ENCODE measurements around the gene SETD3. TPM values are rescaled to one million over a fixed set of nuclear protein-coding genes. Genes with fewer than 3 reads are reported as not detected.

SETD3 gene
- total RNA-seq, 2 donors from 2014 or later = 42.3 to 49.8 TPM

DNA sequence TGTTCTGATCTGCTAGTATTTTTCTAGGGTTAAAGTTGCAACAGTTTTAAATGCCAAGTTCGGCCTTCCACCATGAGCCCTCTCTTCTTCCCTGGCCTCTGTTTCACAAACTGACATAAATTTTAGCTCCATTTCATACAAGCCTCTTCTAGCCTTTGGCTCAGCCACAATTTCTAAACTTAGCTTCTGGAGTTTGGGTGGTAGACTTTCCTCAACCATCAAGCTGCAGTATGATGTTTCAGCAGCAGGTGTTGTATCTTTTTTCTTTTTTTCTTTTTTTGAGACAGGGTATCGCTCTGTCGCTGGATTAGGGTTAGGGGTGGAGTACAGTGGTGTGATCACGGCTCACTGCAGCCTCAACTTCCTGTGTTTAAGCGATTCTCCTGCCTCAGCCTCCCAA, 29.4 kb downstream of the SETD3 start:
- no peak for DNase-seq (ENCODE audit: low spot score in 2 of 2)
- Mint-ChIP-seq H3K36me3 (peaks cover 5 to 7% of the 10 kb centered on the region in 2 donors), H3K9me3 (no peaks in the 10 kb centered on the region), H3K27ac (no peak overlapping the region)
- ATAC-seq = no peak

GRCh38 chr14:99450266-99450665, 30.4 kb downstream of the SETD3 start:
- Mint-ChIP-seq H3K36me3 (peaks cover 5 to 7% of the 10 kb centered on the region in 2 donors), H3K27ac (no peak overlapping the region), H3K9me3 (no peaks in the 10 kb centered on the region)
- no peak for DNase-seq (ENCODE audit: low spot score in 2 of 2)
- no peak for ATAC-seq

DNA sequence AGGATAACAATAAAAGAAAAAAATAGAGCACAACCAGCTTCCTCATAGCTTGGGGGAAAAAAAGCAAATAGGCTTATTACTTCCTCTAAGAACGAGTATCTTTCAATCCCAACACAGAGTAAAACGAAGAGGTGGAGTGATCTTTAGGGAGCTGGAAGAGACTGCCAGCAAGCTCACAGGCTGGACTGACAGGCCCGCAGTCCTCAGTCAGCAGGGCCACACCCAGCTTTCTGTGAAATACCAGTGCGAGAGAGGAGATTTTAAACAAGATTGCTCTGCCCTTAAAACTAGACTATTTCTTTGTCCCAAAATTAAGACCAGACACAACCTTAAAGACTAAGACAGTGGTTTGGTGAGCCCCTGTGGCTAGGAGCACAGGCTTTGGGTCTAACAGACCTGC, 32.9 kb downstream of the SETD3 start:
- no peak overlapping the region for H3K27ac Mint-ChIP-seq
- DNase-seq (ENCODE audit: low spot score in 2 of 2) (no peak), ATAC-seq (no peak)
- H3K9me3 Mint-ChIP-seq = no peaks in the 10 kb centered on the region
- peaks cover 7 to 11% of the 10 kb centered on the region in 2 donors for H3K36me3 Mint-ChIP-seq

GRCh38 chr14:99445931-99446330, 34.7 kb downstream of the SETD3 start:
- H3K36me3 Mint-ChIP-seq = peaks cover 11 to 27% of the 10 kb centered on the region in 2 donors
- H3K27ac Mint-ChIP-seq = peak overlapping the region; percentile 55 to 69

DNA sequence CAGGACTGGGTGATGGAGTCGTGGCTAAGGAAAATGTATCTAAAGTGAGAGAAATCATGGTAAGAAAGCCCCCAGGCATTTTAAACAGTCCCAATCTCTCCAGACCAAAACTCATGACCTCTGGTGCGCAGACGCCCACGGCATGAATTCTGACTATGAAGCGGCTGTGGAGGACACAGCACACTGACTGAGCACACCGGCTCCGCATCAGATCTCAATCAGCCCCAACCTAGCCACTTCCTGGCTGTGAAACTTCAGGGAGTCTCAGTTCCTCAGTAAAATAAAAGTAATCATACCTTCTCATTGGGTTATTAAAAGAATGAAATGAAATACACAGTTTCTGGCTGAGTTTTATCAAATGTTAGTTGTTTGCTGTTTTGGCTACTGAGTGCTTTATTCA, 38.7 kb downstream of the SETD3 start:
- H3K36me3 Mint-ChIP-seq = peaks cover 11 to 37% of the 10 kb centered on the region in 2 donors
- H3K9me3 Mint-ChIP-seq = no peaks in the 10 kb centered on the region
- no peak overlapping the region for H3K27ac Mint-ChIP-seq
- ATAC-seq = peak in 1 of 2 donors; percentile 56
- DNase-seq (ENCODE audit: low spot score in 2 of 2) = no peak

More at GRCh38 chr14:99445931-99446330, 34.7 kb downstream of the SETD3 start:
- DNase-seq (ENCODE audit: low spot score in 2 of 2) (no peak), ATAC-seq (no peak)
- H3K9me3 Mint-ChIP-seq = no peaks in the 10 kb centered on the region

GRCh38 chr14:99441157-99441870, 39.3 kb downstream of the SETD3 start:
- no peak for ATAC-seq
- Mint-ChIP-seq H3K36me3 (peaks cover 11 to 43% of the 10 kb centered on the region in 2 donors), H3K9me3 (no peaks in the 10 kb centered on the region), H3K27ac (peak overlapping the region in 1 of 2 donors; percentile 69)
- no peak for DNase-seq (ENCODE audit: low spot score in 2 of 2)

GRCh38 chr14:99440278-99440677, 40.4 kb downstream of the SETD3 start:
- ATAC-seq (no peak), DNase-seq (ENCODE audit: low spot score in 2 of 2) (no peak)
- H3K36me3 Mint-ChIP-seq = peaks cover 11 to 46% of the 10 kb centered on the region in 2 donors
- H3K9me3 Mint-ChIP-seq = no peaks in the 10 kb centered on the region
- H3K27ac Mint-ChIP-seq = no peak overlapping the region

- DNase-seq (ENCODE audit: low spot score in 2 of 2) (no peak), ATAC-seq (no peak)
- Mint-ChIP-seq H3K36me3 (peaks cover 9 to 50% of the 10 kb centered on the region in 2 donors), H3K9me3 (no peaks in the 10 kb centered on the region), H3K27ac (peak overlapping the region in 1 of 2 donors; percentile 69)
These were observed 43.0 kb downstream of the SETD3 start for GRCh38 chr14:99437706-99438105.

GRCh38 chr14:99436247-99437180, 44.1 kb downstream of the SETD3 start:
- DNase-seq (ENCODE audit: low spot score in 2 of 2) (no peak), ATAC-seq (no peak)
- Mint-ChIP-seq H3K36me3 (peaks cover 5 to 43% of the 10 kb centered on the region in 2 donors), H3K27ac (peak overlapping the region; percentile 69), H3K9me3 (no peaks in the 10 kb centered on the region)

DNA sequence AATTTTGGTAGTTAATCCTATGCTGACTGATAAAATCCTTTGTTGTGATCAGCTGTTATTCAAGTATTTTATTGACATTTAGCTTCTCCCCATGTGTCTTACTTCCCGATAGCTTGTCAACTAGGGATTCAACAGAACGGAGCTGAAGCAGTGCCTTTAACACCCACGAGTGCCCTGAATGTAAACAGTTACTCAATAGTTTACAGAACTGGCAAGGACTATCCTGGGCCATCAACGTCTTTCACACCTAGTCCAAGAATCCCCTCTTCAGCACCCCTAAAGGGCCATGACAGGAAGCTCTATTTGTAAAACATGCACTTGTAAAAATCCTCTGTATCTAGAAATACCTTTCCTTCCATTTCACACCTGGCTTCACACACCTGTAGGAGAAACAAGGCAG, 45.3 kb downstream of the SETD3 start:
- Mint-ChIP-seq H3K9me3 (no peaks in the 10 kb centered on the region), H3K36me3 (peaks cover 16 to 51% of the 10 kb centered on the region in 2 donors), H3K27ac (no peak overlapping the region)
- DNase-seq (ENCODE audit: low spot score in 2 of 2) (no peak), ATAC-seq (no peak)

DNA sequence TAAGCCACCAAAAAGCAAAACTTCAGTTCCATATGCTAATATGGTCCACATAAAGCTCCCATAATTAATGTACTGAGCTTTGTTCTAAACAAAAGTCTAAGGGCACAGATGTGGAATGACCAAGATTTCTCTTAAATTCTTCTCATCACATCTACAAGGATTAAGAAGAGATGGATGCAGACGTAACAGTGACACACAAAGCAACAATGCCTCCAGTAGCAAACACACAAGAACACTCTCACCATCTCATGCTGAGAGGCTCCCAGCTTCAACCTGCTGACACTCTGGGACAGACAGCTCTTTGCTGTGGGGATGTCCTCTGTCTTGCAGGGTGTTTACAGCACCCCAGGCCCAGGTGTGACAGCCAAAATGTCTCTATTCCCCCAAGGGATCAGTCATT, 48.2 kb downstream of the SETD3 start:
- no peak for DNase-seq (ENCODE audit: low spot score in 2 of 2)
- peak overlapping the region in 1 of 2 donors; percentile 25 for H3K27ac Mint-ChIP-seq
- H3K9me3 Mint-ChIP-seq = peaks cover 4 to 5% of the 10 kb centered on the region in 2 donors
- H3K36me3 Mint-ChIP-seq = peaks cover 32 to 67% of the 10 kb centered on the region in 2 donors
- ATAC-seq = no peak

GRCh38 chr14:99431986-99432385, 48.7 kb downstream of the SETD3 start:
- Mint-ChIP-seq H3K27ac (no peak overlapping the region), H3K36me3 (peaks cover 28 to 64% of the 10 kb centered on the region in 2 donors), H3K9me3 (peaks cover 4 to 5% of the 10 kb centered on the region in 2 donors)
- ATAC-seq = no peak
- DNase-seq (ENCODE audit: low spot score in 2 of 2) = no peak

- peaks cover 28 to 53% of the 10 kb centered on the region in 2 donors for H3K36me3 Mint-ChIP-seq
- H3K9me3 Mint-ChIP-seq = peaks cover 4 to 5% of the 10 kb centered on the region in 2 donors
- H3K27ac Mint-ChIP-seq = peak overlapping the region in 1 of 2 donors; percentile 30
- ATAC-seq (peak in 1 of 2 donors; percentile 20), DNase-seq (ENCODE audit: low spot score in 2 of 2) (no peak)
These were observed 50.2 kb downstream of the SETD3 start for GRCh38 chr14:99430491-99430890.

GRCh38 chr14:99427632-99428300, 52.9 kb downstream of the SETD3 start:
- peaks cover 28 to 46% of the 10 kb centered on the region in 2 donors for H3K36me3 Mint-ChIP-seq
- peaks cover 4 to 5% of the 10 kb centered on the region in 2 donors for H3K9me3 Mint-ChIP-seq
- DNase-seq (ENCODE audit: low spot score in 2 of 2) (no peak), ATAC-seq (no peak)
- peak overlapping the region; percentile 6 to 61 for H3K27ac Mint-ChIP-seq

GRCh38 chr14:99426813-99427346, 53.8 kb downstream of the SETD3 start:
- no peak for DNase-seq (ENCODE audit: low spot score in 2 of 2)
- no peak overlapping the region for H3K27ac Mint-ChIP-seq
- no peak for ATAC-seq
- H3K9me3 Mint-ChIP-seq = peaks cover 4 to 5% of the 10 kb centered on the region in 2 donors
- H3K36me3 Mint-ChIP-seq = peaks cover 28 to 44% of the 10 kb centered on the region in 2 donors

DNA sequence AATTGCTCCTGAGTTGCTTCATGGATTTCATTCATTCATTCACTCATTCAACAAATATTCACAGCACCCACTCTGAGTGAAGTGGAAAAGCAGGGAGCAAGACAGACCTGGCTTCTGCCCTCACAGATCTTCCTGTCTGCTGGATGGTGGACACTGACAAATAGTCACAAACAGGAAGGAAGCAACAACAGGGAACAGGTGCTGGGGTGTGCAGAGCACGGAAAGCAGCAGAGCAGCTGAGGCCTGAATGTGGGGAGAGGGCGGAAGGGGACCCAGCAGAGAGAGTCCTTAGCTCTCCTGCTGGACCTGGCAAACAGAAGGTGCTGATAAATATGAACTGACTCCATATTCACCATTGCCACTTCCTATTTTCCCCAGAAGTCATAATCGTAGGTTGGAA, 54.4 kb downstream of the SETD3 start:
- H3K27ac Mint-ChIP-seq = no peak overlapping the region
- peaks cover 27 to 38% of the 10 kb centered on the region in 2 donors for H3K36me3 Mint-ChIP-seq
- no peak for ATAC-seq
- H3K9me3 Mint-ChIP-seq = peaks cover 4 to 5% of the 10 kb centered on the region in 2 donors
- no peak for DNase-seq (ENCODE audit: low spot score in 2 of 2)
